Endothelial cell of umbilical vein (primary cell): ENCODE data around the gene HBS1L. TPM values are rescaled to one million over a fixed set of nuclear protein-coding genes. Genes with fewer than 3 reads are reported as not detected.

ENCODE experiments used
- Bru-seq: library from RNA; stranded (reverse); fragments of 400-500 nt; gene quantifications from one replicate; lab custom pipeline; 2021; lab: Mats Ljungman, UMichigan
- BruChase-seq, 2 experiments: library from RNA; stranded (reverse); fragments of 400-500 nt; gene quantifications; one replicate each; lab custom pipeline; 2021; lab: Mats Ljungman, UMichigan
- BruUV-seq: library from RNA; stranded (reverse); fragments of 400-500 nt; replicated peaks from 2 replicates; lab custom pipeline; 2021; lab: Mats Ljungman, UMichigan
- CTCF ChIA-PET: fragments of 300-600, 350-600 bp; sonication (Branson Sonifier 250); formaldehyde crosslinking; loops from one replicate; lab custom pipeline; 2021; ENCODE audit warnings: antibody characterized with exemption, inconsistent platforms; lab: Charles Lee
- POLR2A ChIA-PET: fragments of 300-600, 350-600 bp; sonication (Branson Sonifier 250); formaldehyde crosslinking; loops from one replicate; lab custom pipeline; 2021; ENCODE audit warnings: antibody characterized with exemption, inconsistent platforms; lab: Charles Lee
- DNase-seq: peaks from one replicate; pipeline ENCODE4 v3.0.0-alpha.2; 2011; ENCODE audit warnings: low read depth, low spot score
- FAIRE-seq: peaks from 2 replicates; lab custom pipeline; 2011; peaks lifted over from hg19 to GRCh38; lab: Jason Lieb, UNC
- H2AFZ ChIP-seq: 2 replicates; pipeline ENCODE4 v1.6.0; 2012; ENCODE audit warnings: low read depth, low read length, control low read depth, inconsistent platforms
- H3K27ac ChIP-seq: 2 replicates; pipeline ENCODE4 v1.5.1; 2011; ENCODE audit warnings: low read depth, mild to moderate bottlenecking, control low read depth, low read length, moderate library complexity; ENCODE audit not compliant: insufficient read depth
- H3K27me3 ChIP-seq, 2 experiments: 2 replicates each; pipeline versions ENCODE4 v1.6.0 to v1.6.1; 2011; ENCODE audit warnings: low read length in 2 of 2, mixed read lengths in 1 of 2; ENCODE audit not compliant: control insufficient read depth in 2 of 2, insufficient read depth in 2 of 2
- H3K36me3 ChIP-seq, 2 experiments: 2 replicates in 1 of 2; 3 replicates in 1 of 2; pipeline ENCODE4 v1.5.1; 2011; ENCODE audit warnings: low read length in 2 of 2, mild to moderate bottlenecking in 1 of 2, moderate library complexity in 1 of 2; ENCODE audit not compliant: control insufficient read depth in 2 of 2, insufficient read depth in 2 of 2; ENCODE audit errors: extremely low read depth in 1 of 2
- H3K4me1 ChIP-seq: 3 replicates; pipeline ENCODE4 v1.5.1; 2011; ENCODE audit warnings: mild to moderate bottlenecking, low read length; ENCODE audit not compliant: control insufficient read depth, insufficient read depth; ENCODE audit errors: extremely low read depth
- H3K4me2 ChIP-seq: 2 replicates; pipeline ENCODE4 v1.6.1; 2011; ENCODE audit warnings: low read length, control low read depth, mixed read lengths; ENCODE audit not compliant: insufficient read depth
- H3K4me3 ChIP-seq, 3 experiments: fragments of 200-600 bp in 1 of 3; sonication (generic), shearing (Covaris generic) in 1 of 3; replicated peaks in 1 of 3; 2 replicates each; pipeline ENCODE4 v1.5.1; 2011 to 2016; ENCODE audit warnings: control low read depth in 3 of 3, low read length in 3 of 3, mild to moderate bottlenecking in 2 of 3, inconsistent platforms in 1 of 3, low read depth in 1 of 3, moderate library complexity in 1 of 3; ENCODE audit not compliant: insufficient read depth in 1 of 3
- H3K79me2 ChIP-seq: 2 replicates; pipeline ENCODE4 v1.6.0; 2012; ENCODE audit warnings: low read length, inconsistent platforms; ENCODE audit not compliant: control insufficient read depth, insufficient read depth
- H3K9ac ChIP-seq: replicated peaks from 2 replicates; pipeline ENCODE3; 2011; ENCODE audit warnings: low read length, control low read depth; ENCODE audit not compliant: insufficient read depth; ENCODE audit errors: extremely low read depth
- H3K9me1 ChIP-seq: replicated peaks from 3 replicates; pipeline ENCODE4 v1.6.0; 2011; ENCODE audit warnings: mild to moderate bottlenecking, low read length; ENCODE audit not compliant: control insufficient read depth, insufficient read depth; ENCODE audit errors: extremely low read depth
- H3K9me3 ChIP-seq: replicated peaks from 2 replicates; pipeline ENCODE4 v1.5.1; 2012; ENCODE audit warnings: low read length, inconsistent platforms; ENCODE audit not compliant: control insufficient read depth, insufficient read depth
- H4K20me1 ChIP-seq: replicated peaks from 2 replicates; pipeline ENCODE3; 2011; ENCODE audit warnings: mild to moderate bottlenecking, low read length; ENCODE audit not compliant: control insufficient read depth, insufficient read depth; ENCODE audit errors: extremely low read depth
- CTCF ChIP-seq, 2 donors: IDR thresholded peaks; 1 replicate in 1 of 2; 2 replicates in 1 of 2; pipeline ENCODE4 v1.5.1; 2011; ENCODE audit warnings: low read length in 2 of 2, mild to moderate bottlenecking in 2 of 2, moderate library complexity in 2 of 2, control low read depth in 1 of 2, inconsistent platforms in 1 of 2, low read depth in 1 of 2; ENCODE audit not compliant: insufficient read depth in 1 of 2; ENCODE audit errors: extremely low read depth in 1 of 2
- EZH2 ChIP-seq: IDR thresholded peaks from 2 replicates; pipeline ENCODE4 v1.6.1; 2012; ENCODE audit warnings: borderline replicate concordance, low read depth, mild to moderate bottlenecking, moderate library complexity, low read length, inconsistent platforms; ENCODE audit not compliant: severe bottlenecking
- FOS ChIP-seq: IDR thresholded peaks from 2 replicates; pipeline ENCODE4 v1.6.1; 2011; ENCODE audit warnings: mild to moderate bottlenecking, low read length, moderate library complexity, borderline replicate concordance; ENCODE audit not compliant: insufficient read depth
- GATA2 ChIP-seq: IDR thresholded peaks from 2 replicates; pipeline ENCODE4 v1.7.0; 2011; ENCODE audit warnings: low read depth, mild to moderate bottlenecking, moderate library complexity, mixed read lengths, low read length; ENCODE audit not compliant: insufficient read length, insufficient read depth
- JUN ChIP-seq: IDR thresholded peaks from 2 replicates; pipeline ENCODE4 v1.6.1; 2011; ENCODE audit warnings: borderline replicate concordance, low read depth; ENCODE audit not compliant: insufficient read length, insufficient read depth
- MAX ChIP-seq: IDR thresholded peaks from 2 replicates; pipeline ENCODE4 v1.6.1; 2011; ENCODE audit not compliant: insufficient read depth, insufficient read length
- MYC ChIP-seq: IDR thresholded peaks from one replicate; pipeline ENCODE4 v1.6.1; 2011; ENCODE audit warnings: mild to moderate bottlenecking, low read depth, low read length
- POLR2A ChIP-seq: IDR thresholded peaks from 2 replicates; pipeline ENCODE4 v1.6.1; 2012; ENCODE audit warnings: low read depth, mild to moderate bottlenecking, control low read depth, low read length
- POLR2AphosphoS5 ChIP-seq: IDR thresholded peaks from 2 replicates; pipeline ENCODE4 v1.6.1; 2012; ENCODE audit warnings: low read depth, mild to moderate bottlenecking, control low read depth, low read length, moderate library complexity; ENCODE audit not compliant: insufficient read depth
- dilution Hi-C: fragments of 300-500 bp; cut with MboI; formaldehyde crosslinking; loops from one replicate; pipeline ENCODE4 v1.15.0; 2019; ENCODE audit warnings: low sequenced_read_pairs; ENCODE audit not compliant: extremely low pct_ligation_motif_present
- intact Hi-C: fragments of 100-400 bp; cut with micrococcal nuclease; formaldehyde crosslinking; loops from one replicate; pipeline ENCODE4 v1.10.0; 2022
- long read RNA-seq: library from polyadenylated mRNA; stranded (forward); transcript quantifications from one replicate; pipeline ENCODE4 v2.0.0, GENCODE V29; 2021
- polyA minus RNA-seq, 3 experiments: library from RNA; depleted of rRNA, polyadenylated mRNA; stranded (reverse); fragments of >200 nt; gene quantifications; 1 replicate in 1 of 3; 2 replicates in 2 of 3; pipeline ENCODE4 v1.2.3, GENCODE V29; 2011
- polyA plus RNA-seq, 4 experiments: library from polyadenylated mRNA; depleted of rRNA in 3 of 4; stranded (reverse) in 3 of 4; unstranded in 1 of 4; fragments of >200 nt; gene quantifications; 2 replicates each; pipeline versions ENCODE4 v1.2.1 to v1.2.3, GENCODE V29; 2011 to 2012; ENCODE audit warnings: missing spikeins in 1 of 4
- total RNA-seq: library from RNA; stranded (reverse); gene quantifications from 2 replicates; pipeline ENCODE4 v1.2.3, GENCODE V29; 2021

HBS1L gene
- total RNA-seq, result 74.6 and 77.0 TPM in 2 replicates
- 18.6 and 23.7 TPM in 2 replicates for polyA plus RNA-seq
- 37.7 and 38.3 TPM in 2 replicates for polyA plus RNA-seq (2011; cell fraction: cytosol; rRNA removed)
- 36.6 and 51.0 TPM in 2 replicates for polyA plus RNA-seq (2011; cell fraction: nucleus; rRNA removed)
- polyA plus RNA-seq (2012), result 42.3 and 67.3 TPM in 2 replicates
- polyA minus RNA-seq, result 55.5 and 65.8 TPM in 2 replicates
- polyA minus RNA-seq (2011; cell fraction: cytosol; rRNA and poly(A)+ RNA removed), result 21.0 TPM
- 61.7 and 85.3 TPM in 2 replicates for polyA minus RNA-seq (2011; cell fraction: nucleus; rRNA and poly(A)+ RNA removed)
- percentile 91 among the genes with signal in this experiment for Bru-seq, nascent RNA
- BruChase-seq, experiment 1, labeled RNA remaining after a 6-hour chase, result percentile 82 among the genes with signal in this experiment
- percentile 79 among the genes with signal in this experiment for BruChase-seq, experiment 2, labeled RNA remaining after a 2-hour chase
- long read RNA-seq, full-length matches to known transcripts, result 197 of 231 reads
- long read RNA-seq, partial matches to known transcripts, result 11 of 231 reads
- long read RNA-seq, other reads (novel, unspliced or antisense), result 23 of 231 reads

GRCh38 chr6:135054569-135055498, at the start of gene HBS1L:
HBS1L (minus strand) TSS chr6:135054822; CDS start chr6:135054691, 131 bp downstream.
- Histone ChIP-seq H3K4me2 (peak within 1 kb of the TSS; percentile 97), H3K4me3 (peak within 1 kb of the TSS; percentile 60 to 99 (median 99)), H2AFZ (peak within 1 kb of the TSS; percentile 99), H3K79me2 (peaks cover 46% of the 10 kb centered on the region), H3K36me3 (peaks cover 0 to 3% of the 10 kb centered on the region in 2 experiments), H3K27ac (peak within 1 kb of the TSS; percentile 99), H3K9ac (peak within 1 kb of the TSS; percentile 100), H3K9me3 (no peaks in the 10 kb centered on the region), H3K27me3 (no peaks in the 10 kb centered on the region), H3K4me1 (peaks cover 14% of the 10 kb centered on the region), H3K9me1 (no peaks in the 10 kb centered on the region), H4K20me1 (peaks cover 2% of the 10 kb centered on the region)
- DNase-seq (peak; percentile 97), FAIRE-seq (peak; percentile 92)
- POLR2A ChIA-PET, result interaction anchor here (1.0 kb wide), 1 partner anchor 9 kb away, joined by 3 read pairs; no protein-coding TSS in a partner anchor
- no peak for TF ChIP-seq JUN
- TF ChIP-seq POLR2AphosphoS5, result peak; percentile 91
- TF ChIP-seq EZH2, result no peak
- TF ChIP-seq POLR2A, result peak; percentile 87
- TF ChIP-seq CTCF (IDR thresholded peaks at IDR 0.05; ENCODE audit: extremely low read depth in 1 of 2, insufficient read depth in 1 of 2, low read depth in 1 of 2, low read length in 2 of 2), result no peak
- TF ChIP-seq MYC, result no peak
- no peak for TF ChIP-seq GATA2
- no peak for TF ChIP-seq MAX
- no peak for TF ChIP-seq FOS
- intact Hi-C loops, result loop anchor here (2.0 kb wide), 1 partner anchor 130 kb away; no protein-coding TSS in a partner anchor
- TSS peak; percentile 87 for BruUV-seq
- CTCF ChIA-PET, result interaction anchor here (1.0 to 1.6 kb wide), 6 partner anchors 8 to 53 kb away, joined by 4 to 6 read pairs (median 4); no protein-coding TSS in a partner anchor
- dilution Hi-C loops, result no loop called here
